Measurements from ENCODE around the gene CADM4.
"Not testable (repeated sequence)": the region's sequence is repeated elsewhere in the genome, so short reads cannot be mapped to it uniquely, and the experiment has no call there.

Gene CADM4

GRCh38 chr19:43605875-43606568, 33.6 kb downstream of the CADM4 start:
- no peak for DNase-seq

DNA sequence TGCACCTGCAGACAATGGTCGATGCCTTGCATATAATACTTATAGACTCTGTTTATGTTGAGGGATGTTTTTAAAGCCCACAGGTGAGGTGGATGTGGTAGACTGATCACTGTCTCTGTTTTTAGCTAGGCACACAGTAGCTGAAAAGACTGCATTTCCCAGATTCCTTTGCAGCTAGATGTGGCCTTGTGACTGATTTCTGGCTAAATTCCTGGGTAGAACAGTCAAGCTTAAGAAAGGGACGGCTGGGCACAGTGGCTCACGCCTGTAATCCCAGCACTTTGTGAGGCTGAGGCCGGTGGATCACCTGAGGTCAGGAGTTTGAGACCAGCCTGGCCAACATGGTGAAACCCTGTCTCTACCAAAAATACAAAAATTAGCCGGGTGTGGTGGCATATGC, 39.3 kb downstream of the CADM4 start:
- not testable (repeated sequence) for DNase-seq

DNA sequence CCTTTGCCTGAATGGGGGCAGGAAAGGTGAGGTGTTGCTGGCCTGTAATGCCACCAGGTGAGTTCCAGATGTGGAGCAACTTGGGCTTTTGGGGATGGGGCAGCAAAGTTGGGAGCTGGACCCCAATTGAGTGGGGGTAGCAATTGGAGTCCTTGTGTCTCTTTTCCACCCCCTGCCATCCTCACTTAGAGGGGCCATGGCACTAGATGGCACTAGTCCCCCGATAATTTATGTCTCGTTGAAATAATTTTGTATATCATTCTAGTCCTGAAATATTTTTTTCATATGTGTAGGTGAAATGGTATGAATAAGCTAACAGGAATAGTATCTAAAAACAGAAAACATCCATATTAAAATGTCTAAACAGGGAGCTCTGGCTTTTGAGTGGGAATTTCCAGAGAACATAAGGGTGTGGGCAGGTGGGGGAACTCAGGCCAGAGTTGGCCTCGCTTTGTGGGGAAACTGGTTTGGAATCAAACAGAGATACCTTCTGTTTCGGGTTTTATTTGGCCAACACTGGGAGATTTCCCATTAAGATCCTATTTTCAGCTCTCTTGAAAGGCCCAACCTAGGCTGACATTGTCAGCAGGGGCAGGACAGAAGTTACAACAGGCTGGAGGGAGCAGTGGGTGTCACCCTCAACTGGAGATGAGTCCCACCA, 39.9 kb downstream of the CADM4 start:
- no peak for DNase-seq

DNA sequence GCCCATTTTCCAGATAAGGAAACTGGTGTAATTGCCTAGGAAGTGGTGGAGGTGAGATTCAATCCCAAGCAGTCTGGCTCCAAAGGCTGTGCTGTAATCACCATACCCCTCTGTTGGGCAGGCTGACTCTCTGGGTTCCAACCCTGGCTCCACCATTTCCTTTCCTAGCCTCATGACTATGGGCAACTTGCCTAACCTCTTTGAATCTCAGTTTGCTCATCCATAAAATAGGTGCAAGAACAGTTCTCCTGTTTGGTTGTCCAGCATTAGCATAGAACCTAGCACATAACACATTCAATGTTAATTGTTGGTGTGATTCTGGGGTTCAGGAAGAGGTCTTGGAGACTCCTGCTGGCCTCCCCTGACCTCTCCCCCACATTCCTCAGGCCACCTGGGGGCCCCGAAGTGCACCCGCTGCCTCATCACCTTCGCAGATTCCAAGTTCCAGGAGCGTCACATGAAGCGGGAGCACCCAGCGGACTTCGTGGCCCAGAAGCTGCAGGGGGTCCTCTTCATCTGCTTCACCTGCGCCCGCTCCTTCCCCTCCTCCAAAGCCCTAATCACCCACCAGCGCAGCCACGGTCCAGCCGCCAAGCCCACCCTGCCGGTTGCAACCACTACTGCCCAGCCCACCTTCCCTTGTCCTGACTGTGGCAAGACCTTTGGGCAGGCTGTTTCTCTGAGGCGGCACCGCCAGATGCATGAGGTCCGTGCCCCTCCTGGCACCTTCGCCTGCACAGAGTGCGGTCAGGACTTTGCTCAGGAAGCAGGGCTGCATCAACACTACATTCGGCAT, 41.0 kb downstream of the CADM4 start:
- DNase-seq: no peak

DNA sequence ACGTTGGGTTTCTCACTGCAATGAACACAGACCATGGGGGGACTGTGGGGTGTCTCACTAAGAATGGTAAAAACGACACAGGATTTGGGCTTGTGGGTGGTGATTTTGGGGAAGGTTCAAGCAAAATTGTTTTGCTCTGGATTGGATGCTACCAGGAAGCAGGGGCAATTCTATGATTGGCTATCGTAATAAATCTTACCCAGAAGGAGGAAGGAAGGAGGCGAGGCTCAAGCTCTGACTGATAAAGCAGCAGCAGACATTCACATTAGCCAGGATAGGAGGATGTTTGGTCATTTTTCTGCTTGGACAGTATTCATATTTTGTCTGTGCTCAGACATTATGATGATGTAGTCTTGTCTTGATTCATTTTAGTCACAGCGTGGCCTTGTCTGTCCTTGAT, 41.8 kb downstream of the CADM4 start:
- DNase-seq: no peak

DNA sequence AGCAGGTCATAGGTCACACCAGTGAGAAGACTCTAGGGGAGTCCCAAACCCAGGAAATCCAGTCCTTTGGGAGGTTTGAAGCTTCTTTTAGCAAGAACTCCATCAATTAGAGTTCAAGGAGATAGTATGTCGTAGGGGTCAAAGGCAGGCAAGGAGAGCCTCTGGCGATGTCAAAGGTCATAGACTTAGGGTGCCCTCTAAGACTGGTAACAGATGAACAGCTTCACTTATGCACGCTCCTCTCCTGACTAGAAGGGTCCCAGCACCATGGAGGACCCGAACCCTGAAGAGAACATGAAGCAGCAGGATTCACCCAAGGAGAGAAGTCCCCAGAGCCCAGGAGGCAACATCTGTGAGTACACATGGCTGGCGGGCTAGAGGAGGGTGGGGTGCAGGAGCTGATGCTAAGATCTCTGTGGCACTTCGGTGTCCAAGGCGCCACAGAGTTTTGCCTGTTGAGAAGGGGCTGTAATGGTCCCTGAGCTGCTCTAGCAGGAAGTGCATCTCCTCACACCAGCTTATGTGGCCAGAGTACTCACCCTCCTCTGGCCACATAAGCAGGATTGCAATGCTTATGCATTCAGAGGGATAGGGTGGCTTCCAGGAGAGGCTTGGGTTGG, 42.7 kb downstream of the CADM4 start:
- no peak for DNase-seq

DNA sequence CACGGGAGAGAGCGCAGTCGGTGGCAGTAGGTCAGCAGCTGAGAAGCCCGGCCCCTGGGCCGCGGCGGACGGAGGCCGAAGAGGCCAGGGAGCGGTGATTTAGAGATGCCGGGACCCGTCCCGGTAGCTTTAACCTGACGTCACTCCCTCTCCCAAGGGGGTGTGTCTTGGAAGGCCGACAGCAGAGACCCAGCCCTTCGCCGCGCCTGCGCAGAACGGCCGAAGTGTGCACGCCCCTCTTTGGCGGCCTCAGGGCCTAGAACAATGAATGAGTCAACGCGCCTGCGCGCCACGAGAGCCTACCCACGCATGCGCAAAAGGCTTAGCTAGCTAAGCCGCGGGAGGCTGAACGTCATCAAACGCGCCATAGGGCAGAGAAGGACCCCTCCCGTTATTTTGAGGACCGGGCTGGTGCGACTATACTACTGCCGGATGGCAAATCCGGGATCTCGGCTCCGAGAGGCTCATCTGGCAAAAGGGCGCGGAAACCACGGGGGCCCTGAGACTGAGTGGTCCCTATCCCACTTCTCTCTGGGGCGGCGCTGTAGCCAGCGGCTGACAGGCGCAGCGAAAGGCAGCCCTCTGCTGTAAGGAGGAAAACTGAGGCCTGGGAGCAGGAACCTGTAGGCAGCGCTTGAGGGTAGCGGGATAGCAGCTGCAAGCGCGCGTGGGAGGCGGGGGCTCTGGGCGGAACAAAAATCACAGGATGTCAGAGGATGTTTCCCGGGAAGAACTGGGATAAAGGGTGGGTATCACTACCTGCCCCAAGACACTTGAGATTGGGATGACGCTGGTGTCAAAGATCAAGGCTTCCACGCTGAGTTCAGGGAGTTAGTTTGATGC, 43.4 kb downstream of the CADM4 start, which contains the start of the genes IRGQ and ZNF576:
Gene IRGQ (minus strand): TSS at position 136 of the 843 bp plus-strand sequence. CDS start 796 bp downstream, outside the sequence.
Gene ZNF576 (plus strand): TSS at position 597 of the 843 bp plus-strand sequence. CDS start 514 bp downstream, outside the sequence.
- DNase-seq: peak; percentile 100

DNA sequence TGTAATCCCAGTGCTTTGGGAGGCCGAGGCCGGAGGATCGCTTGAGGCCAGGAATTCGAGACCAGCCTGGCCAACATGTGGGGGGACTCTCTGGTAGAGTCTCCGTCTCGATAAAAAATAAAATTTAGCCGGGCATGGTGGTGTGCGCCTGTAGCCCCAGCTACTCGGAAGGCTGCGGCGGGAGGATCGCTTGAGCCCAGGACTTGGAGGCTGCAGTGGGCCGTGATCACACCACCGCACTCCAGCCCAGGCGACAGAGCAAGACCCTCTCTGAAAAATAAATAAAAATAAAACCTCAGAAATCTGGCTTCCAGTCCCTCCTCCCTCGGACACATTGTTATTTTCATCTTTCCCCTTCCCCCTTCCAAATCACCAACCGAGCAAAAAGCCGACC, 44.0 kb downstream of the CADM4 start:
- DNase-seq: no peak

DNA sequence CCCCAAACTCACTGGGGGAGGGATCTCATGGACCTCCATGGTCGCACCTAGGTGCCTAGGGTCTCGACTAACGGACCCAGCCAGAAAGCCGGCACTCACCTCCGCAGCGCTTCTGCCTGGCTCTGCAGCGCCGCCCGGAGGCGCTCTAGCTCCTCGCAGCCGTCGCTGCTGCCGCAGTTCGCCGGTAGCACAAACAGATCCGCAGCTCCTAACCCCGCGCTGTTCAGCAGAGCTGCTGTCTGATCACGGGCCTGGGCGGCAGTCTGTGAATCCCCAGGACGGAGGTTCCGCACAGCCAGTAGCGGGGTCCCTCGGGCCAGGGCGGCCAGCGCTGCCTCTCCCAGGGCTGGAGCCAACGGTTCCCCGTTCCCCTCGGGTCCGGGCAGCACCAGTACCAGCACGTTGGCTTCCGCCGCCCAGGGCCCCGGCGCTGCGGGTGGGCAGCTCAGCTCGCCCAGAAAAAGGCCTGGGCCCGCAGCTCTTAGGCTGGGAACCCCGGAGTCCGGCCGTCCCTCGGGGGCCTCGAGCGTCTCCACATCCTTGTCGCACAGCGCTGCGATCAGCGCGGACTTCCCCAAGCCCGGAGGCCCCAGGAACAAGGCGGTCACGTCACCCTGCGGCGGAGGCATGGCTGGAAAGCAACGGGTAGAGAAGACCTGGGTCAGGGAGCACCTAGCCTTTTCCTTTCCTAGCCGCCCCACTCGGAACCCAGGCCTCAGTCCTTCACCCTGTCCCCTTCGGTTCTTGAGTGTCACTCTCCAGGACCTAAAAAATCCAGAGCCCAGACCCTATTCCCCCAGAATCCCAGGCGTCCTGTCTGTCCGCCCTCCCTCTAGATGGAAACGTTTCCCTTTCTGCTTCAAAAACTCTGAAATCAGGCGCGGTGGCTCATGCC, 44.7 kb downstream of the CADM4 start:
- peak; percentile 81 for DNase-seq

- no peak for DNase-seq
These were observed 45.5 kb downstream of the CADM4 start for GRCh38 chr19:43594081-43594697.

- DNase-seq: no peak
These were observed 46.8 kb downstream of the CADM4 start for GRCh38 chr19:43592800-43593350.

GRCh38 chr19:43591904-43592772, 47.5 kb downstream of the CADM4 start:
- no peak for DNase-seq

DNA sequence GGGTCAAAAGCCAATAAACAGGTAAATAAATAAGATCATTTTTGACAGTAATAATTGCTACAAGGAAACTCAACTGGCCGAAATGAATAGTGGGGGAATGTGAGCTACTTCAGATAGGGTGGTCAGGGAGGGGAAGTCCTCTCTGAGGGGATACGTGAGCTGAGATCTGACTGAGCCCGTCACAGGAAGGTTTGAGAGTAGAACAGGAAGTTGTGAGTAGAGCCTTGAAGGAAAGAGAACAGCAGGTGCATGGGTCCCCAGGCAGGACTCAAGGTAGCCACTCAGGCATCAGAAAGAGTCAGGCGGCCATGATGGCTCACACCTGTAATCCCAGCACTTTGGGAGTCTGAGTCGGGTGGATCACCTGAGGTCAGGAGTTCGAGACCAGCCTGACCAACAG, 50.0 kb downstream of the CADM4 start:
- peak in 1 of 2 donors; percentile 28 for DNase-seq

- DNase-seq: no peak
These were observed 50.4 kb downstream of the CADM4 start for GRCh38 chr19:43589277-43589676.

- DNase-seq: not testable (repeated sequence)
These were observed 52.6 kb downstream of the CADM4 start for GRCh38 chr19:43587029-43587428.

DNA sequence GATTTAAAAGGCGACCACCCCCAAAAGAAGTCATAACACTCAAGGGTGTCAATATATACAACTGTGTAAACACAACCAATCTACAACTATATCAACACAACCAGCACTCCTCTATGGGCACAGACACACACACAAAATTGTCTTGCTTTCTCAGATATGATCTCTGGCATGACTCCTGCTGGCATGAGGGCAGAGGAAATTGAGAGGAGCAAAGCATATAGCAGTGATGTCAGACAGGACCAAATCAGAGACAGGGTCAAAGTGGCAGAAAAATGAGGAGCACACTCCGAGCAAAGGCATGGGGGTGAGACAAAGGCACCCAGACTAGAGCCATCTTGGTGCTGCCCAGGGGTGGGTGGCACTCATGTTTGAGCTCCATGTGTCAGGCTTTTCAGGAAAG, 53.3 kb downstream of the CADM4 start:
- no peak for DNase-seq

DNA sequence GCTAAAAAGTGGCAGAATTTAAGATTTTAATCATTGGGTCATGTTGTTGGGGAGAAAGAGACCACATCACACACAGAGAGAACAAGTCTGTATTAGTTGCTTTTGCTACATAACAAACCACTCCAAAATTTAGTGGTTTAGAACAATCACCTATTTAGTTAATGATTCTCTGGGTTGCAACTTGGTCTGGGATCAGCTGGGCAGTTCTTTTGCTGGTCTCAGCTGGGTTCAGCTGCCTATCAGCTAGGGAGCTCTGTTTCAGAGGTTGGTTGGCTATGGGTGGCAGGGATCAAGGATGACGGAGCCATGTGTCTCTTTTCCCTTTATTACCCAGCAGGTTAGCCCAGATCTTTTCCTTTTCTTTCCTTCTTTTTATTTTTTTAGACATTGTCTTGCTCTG, 55.2 kb downstream of the CADM4 start:
- no peak for DNase-seq

GRCh38 chr19:43582495-43582894, 57.2 kb downstream of the CADM4 start:
- no peak for DNase-seq

- no peak for DNase-seq
These were observed 58.2 kb downstream of the CADM4 start for GRCh38 chr19:43581467-43581866.

All from CD4-positive, alpha-beta T cell treated with Interleukin-1 beta for 1 hour (primary cell).